ENCODE data around the gene AVPR2. TPM values are rescaled to one million over a fixed set of nuclear protein-coding genes. Genes with fewer than 3 reads are reported as not detected.
A peak's percentile ranks its signal among the peaks of the same experiment; 100 is the strongest.

AVPR2 gene
- total RNA-seq, 1 donor from 2014 or later = 3.1 TPM

GRCh38 chrX:153873282-153874084 lies 31.0 kb upstream of the AVPR2 start:
- H3K9me3 ChIP-seq (replicated peaks) = no peaks in the 10 kb centered on the region
- H3K4me1 ChIP-seq = no peaks in the 10 kb centered on the region
- H3K27me3 ChIP-seq (ENCODE audit: low read depth) = peaks cover 28% of the 10 kb centered on the region
- H3K27ac ChIP-seq (replicated peaks) = no peak overlapping the region
- TF ChIP-seq, protein P1, sequence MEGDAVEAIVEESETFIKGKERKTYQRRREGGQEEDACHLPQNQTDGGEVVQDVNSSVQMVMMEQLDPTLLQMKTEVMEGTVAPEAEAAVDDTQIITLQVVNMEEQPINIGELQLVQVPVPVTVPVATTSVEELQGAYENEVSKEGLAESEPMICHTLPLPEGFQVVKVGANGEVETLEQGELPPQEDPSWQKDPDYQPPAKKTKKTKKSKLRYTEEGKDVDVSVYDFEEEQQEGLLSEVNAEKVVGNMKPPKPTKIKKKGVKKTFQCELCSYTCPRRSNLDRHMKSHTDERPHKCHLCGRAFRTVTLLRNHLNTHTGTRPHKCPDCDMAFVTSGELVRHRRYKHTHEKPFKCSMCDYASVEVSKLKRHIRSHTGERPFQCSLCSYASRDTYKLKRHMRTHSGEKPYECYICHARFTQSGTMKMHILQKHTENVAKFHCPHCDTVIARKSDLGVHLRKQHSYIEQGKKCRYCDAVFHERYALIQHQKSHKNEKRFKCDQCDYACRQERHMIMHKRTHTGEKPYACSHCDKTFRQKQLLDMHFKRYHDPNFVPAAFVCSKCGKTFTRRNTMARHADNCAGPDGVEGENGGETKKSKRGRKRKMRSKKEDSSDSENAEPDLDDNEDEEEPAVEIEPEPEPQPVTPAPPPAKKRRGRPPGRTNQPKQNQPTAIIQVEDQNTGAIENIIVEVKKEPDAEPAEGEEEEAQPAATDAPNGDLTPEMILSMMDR (IDR thresholded peaks at IDR 0.05; ENCODE audit: borderline replicate concordance) = no peak
- H3K4me3 ChIP-seq = no peak overlapping the region
- intact Hi-C loops (cut with micrococcal nuclease) = no loop called here
- DNase-seq = no peak
- H3K36me3 ChIP-seq = no peaks in the 10 kb centered on the region

GRCh38 chrX:153874085-153874365 lies 30.4 kb upstream of the AVPR2 start:
- intact Hi-C loops (cut with micrococcal nuclease) = no loop called here
- Histone ChIP-seq H3K27me3 (ENCODE audit: low read depth) (peaks cover 32% of the 10 kb centered on the region), H3K36me3 (no peaks in the 10 kb centered on the region), H3K4me3 (no peak overlapping the region), H3K27ac (replicated peaks) (no peak overlapping the region), H3K4me1 (no peaks in the 10 kb centered on the region), H3K9me3 (replicated peaks) (no peaks in the 10 kb centered on the region)
- TF ChIP-seq, protein P1 (IDR thresholded peaks at IDR 0.05; ENCODE audit: borderline replicate concordance) = no peak
- no peak for DNase-seq

DNA sequence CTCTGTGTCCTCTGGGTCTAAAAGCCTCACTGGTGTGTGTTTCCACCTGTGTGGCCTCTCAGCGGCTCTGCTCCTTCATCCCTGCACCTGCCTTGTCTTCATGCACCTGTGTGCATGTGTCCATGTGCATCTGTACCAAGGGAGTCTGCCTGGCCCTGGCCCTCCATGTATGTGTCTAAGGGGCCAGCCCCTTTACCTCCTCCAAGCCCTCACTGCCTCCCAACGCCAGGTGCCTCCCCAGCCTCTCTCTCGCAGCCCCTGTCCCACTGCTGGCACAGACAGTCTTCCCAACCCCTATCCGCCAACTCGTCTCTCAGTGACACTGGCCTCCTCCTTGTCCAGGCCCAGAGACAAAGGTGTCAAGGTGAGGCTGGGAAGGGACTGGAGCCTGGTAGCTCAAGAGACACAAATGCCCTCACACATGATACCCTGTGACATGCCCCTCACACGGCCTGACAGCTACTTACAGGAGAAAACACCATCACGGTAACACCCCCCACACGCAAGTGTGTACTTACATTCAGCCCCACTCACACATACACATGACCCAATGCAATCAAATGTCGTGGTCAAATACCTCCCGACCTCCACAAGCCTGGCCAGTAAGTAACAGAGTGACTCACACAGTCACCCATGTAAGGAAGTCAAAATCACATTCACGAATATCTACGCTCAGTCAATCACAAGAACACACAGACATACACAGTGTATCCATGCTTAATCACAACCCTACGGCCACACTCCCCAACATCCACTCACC lies 29.9 kb upstream of the AVPR2 start:
- H3K4me1 ChIP-seq = no peaks in the 10 kb centered on the region
- H3K4me3 ChIP-seq = no peak overlapping the region
- no peaks in the 10 kb centered on the region for H3K36me3 ChIP-seq
- TF ChIP-seq, protein P1 (IDR thresholded peaks at IDR 0.05; ENCODE audit: borderline replicate concordance) = no peak
- H3K9me3 ChIP-seq (replicated peaks) = no peaks in the 10 kb centered on the region
- DNase-seq = no peak
- no peak overlapping the region for H3K27ac ChIP-seq (replicated peaks)
- intact Hi-C loops (cut with micrococcal nuclease) = no loop called here
- H3K27me3 ChIP-seq (ENCODE audit: low read depth) = peaks cover 37% of the 10 kb centered on the region

DNA sequence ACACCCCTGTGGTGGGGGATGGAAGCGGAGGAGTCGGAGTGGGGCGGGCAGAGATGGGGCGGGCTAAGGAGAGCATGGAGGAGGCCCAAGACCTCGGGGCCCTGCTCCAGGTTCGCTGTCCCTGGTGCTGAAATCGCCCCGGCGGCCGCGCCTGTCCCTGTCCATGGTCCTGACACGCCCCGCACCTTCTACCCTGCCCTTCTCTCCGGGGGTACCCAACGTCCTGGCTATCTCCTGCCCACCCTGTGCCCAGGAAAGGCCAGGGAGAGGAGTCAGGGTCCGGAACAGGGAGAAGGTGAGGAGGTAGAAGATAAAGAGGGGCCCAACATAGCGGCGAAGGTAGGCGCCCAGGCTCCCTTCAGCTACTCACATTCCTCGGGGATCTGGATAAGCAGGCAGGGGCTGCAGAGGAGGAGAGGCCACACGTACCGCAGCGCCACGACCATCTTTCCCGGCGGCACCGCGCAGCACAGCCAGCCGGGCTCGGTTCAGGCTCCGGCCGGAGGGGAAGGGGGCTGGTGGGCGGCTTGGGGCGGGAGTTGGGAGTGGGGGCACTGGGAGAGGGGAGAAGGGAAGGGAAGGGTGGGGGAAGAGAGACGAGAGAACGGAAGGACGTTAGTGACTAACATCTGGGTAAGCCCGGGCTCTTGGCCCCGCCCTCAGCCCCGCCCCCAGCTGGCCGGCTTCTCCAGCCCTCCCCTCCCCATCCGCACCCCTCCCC lies 28.9 kb upstream of the AVPR2 start:
- DNase-seq = peak; percentile 44
- no peak overlapping the region for H3K27ac ChIP-seq (replicated peaks)
- H3K4me3 ChIP-seq = no peak overlapping the region
- H3K27me3 ChIP-seq (ENCODE audit: low read depth) = peaks cover 48% of the 10 kb centered on the region
- no peaks in the 10 kb centered on the region for H3K9me3 ChIP-seq (replicated peaks)
- intact Hi-C loops (cut with micrococcal nuclease) = no loop called here
- no peaks in the 10 kb centered on the region for H3K4me1 ChIP-seq
- H3K36me3 ChIP-seq = no peaks in the 10 kb centered on the region
- TF ChIP-seq, protein P1 (IDR thresholded peaks at IDR 0.05; ENCODE audit: borderline replicate concordance) = no peak

DNA sequence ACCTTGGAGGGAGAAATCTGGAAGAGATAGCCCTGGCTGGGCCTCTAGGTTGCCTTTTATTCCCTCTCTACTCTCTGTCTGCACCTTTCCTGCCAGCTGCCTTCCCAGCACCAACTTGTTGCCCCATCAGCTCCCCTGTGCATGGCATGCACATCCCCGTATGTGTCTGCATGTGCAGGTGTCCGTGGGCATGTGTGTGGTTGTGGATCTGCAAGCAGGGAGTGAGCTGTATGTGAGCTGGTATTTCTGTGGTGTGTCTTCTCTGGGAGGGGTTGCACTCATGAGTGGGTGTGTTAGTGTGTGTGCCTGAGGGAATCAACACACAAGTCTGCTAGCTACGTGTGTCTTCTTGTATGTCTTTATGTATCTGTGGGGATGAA lies 28.4 kb upstream of the AVPR2 start:
- TF ChIP-seq, protein P1 (IDR thresholded peaks at IDR 0.05; ENCODE audit: borderline replicate concordance) = no peak
- no peak overlapping the region for H3K27ac ChIP-seq (replicated peaks)
- intact Hi-C loops (cut with micrococcal nuclease) = no loop called here
- no peaks in the 10 kb centered on the region for H3K36me3 ChIP-seq
- no peak for DNase-seq
- no peaks in the 10 kb centered on the region for H3K9me3 ChIP-seq (replicated peaks)
- no peak overlapping the region for H3K4me3 ChIP-seq
- H3K4me1 ChIP-seq = no peaks in the 10 kb centered on the region
- peaks cover 51% of the 10 kb centered on the region for H3K27me3 ChIP-seq (ENCODE audit: low read depth)

Measured in left ventricle myocardium inferior (tissue), 1 donor.